Kidney (tissue), 14 donors: Measurements from ENCODE around the gene TULP4. TPM values are rescaled to one million over a fixed set of nuclear protein-coding genes. Genes with fewer than 3 reads are reported as not detected.

Source experiments
- DNase-seq, 5 donors: peaks; one replicate each; pipeline ENCODE4 v3.0.0-alpha.2; 2013 to 2020
- FAIRE-seq: peaks from 2 replicates; lab custom pipeline; 2012; peaks lifted over from hg19 to GRCh38; lab: Jason Lieb, UNC
- H3K27ac ChIP-seq, 2 donors: one replicate each; pipeline ENCODE4 v1.7.0; 2013; ENCODE audit warnings: low read depth in 2 of 2, low read length in 2 of 2, inconsistent platforms in 1 of 2
- H3K27me3 ChIP-seq: one replicate; pipeline ENCODE4 v1.7.1; 2013; ENCODE audit warnings: low read length, inconsistent platforms; ENCODE audit not compliant: control insufficient read depth, insufficient read depth
- H3K36me3 ChIP-seq, 3 donors: one replicate each; pipeline versions ENCODE4 v1.7.0 to v1.7.1; 2013; ENCODE audit warnings: low read length in 3 of 3, control low read depth in 1 of 3, inconsistent platforms in 1 of 3; ENCODE audit not compliant: insufficient read depth in 3 of 3, control insufficient read depth in 2 of 3
- H3K4me1 ChIP-seq, 3 donors: one replicate each; pipeline versions ENCODE4 v1.7.0 to v1.7.1; 2013; ENCODE audit warnings: low read length in 3 of 3, inconsistent platforms in 1 of 3, low read depth in 1 of 3; ENCODE audit not compliant: control insufficient read depth in 2 of 3, insufficient read depth in 2 of 3
- H3K4me3 ChIP-seq, 3 donors: one replicate each; pipeline versions ENCODE4 v1.7.0 to v1.8.1; 2013; ENCODE audit warnings: low read length in 3 of 3, control low read depth in 1 of 3, inconsistent platforms in 1 of 3
- H3K9ac ChIP-seq, 3 donors: one replicate each; pipeline versions ENCODE4 v1.7.0 to v1.7.1; 2013; ENCODE audit warnings: low read length in 3 of 3, control low read depth in 1 of 3, inconsistent platforms in 1 of 3
- H3K9me3 ChIP-seq, 3 donors: one replicate each; pipeline versions ENCODE4 v1.7.0 to v1.7.1; 2013; ENCODE audit warnings: low read length in 3 of 3, control low read depth in 1 of 3, inconsistent platforms in 1 of 3; ENCODE audit not compliant: control insufficient read depth in 2 of 3, insufficient read depth in 1 of 3
- intact Hi-C: fragments of 100-400 bp; cut with DNase I; formaldehyde crosslinking; loops from one replicate; pipeline ENCODE4 v1.11.1; 2022
- polyA plus RNA-seq: library from polyadenylated mRNA; stranded (reverse); fragments of 350-450 nt; fragmentation: Illumina TruSeq; extraction: RNeasy Lipid Tissue Mini Kit (QIAGEN cat#74804); gene quantifications from one replicate; pipeline ENCODE4 v1.2.3, GENCODE V29; 2014; ENCODE audit warnings: low read depth, low replicate concordance; ENCODE audit not compliant: insufficient read depth
- total RNA-seq: library from RNA; stranded (reverse); fragmentation: NEBNext Ultra II Directional; extraction: Animal tissue kit (Norgen Biotek cat#: 25700); gene quantifications from one replicate; pipeline ENCODE4 v1.2.1, GENCODE V29; 2021
- TF ChIP-seq, protein P1 (sequence below): IDR thresholded peaks from 3 replicates; pipeline ENCODE4 v1.5.1; 2012; ENCODE audit warnings: mild to moderate bottlenecking, moderate library complexity, borderline replicate concordance; ENCODE audit not compliant: insufficient read depth; ENCODE audit errors: extremely low read depth
- donor health status: control.
- donor health status: control.
- donor health status: control.
- donor health status: control.
- donor health status: control.
- donor health status: DM: yes; HTN: yes; CAD: no.
- donor health status: Normal renal cell carcinoma (clear cell type).

The TULP4 gene
- total and polyA plus RNA-seq, 2 donors from 2014 or later: 3.3 to 114 TPM

DNA sequence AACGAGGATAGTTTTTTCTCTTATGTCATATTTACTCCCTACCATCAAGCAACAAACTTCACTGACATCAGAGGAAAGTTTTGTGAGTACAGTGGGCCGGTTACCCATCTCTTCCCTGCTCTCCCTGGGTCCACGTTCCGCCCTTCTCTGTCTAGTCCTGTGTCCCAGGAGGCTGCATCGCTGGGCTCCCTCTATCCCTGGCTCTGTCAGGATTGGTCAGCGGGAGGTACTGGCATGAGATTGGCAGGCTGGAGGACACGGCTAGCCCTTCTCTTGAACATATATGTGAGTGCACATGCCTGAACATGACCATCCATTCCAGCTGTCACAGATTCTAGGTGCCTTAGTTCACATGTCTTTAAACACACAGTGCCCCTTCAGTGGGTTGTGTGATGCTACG lies 217.4 kb downstream of the TULP4 start:
- Histone ChIP-seq H3K9ac (no peak overlapping the region), H3K27me3 (no peaks in the 10 kb centered on the region), H3K4me1 (no peaks in the 10 kb centered on the region), H3K36me3 (no peaks in the 10 kb centered on the region), H3K9me3 (peaks cover 0 to 3% (median 0%) of the 10 kb centered on the region in 3 donors), H3K4me3 (no peak overlapping the region), H3K27ac (no peak overlapping the region)
- TF ChIP-seq, protein P1, sequence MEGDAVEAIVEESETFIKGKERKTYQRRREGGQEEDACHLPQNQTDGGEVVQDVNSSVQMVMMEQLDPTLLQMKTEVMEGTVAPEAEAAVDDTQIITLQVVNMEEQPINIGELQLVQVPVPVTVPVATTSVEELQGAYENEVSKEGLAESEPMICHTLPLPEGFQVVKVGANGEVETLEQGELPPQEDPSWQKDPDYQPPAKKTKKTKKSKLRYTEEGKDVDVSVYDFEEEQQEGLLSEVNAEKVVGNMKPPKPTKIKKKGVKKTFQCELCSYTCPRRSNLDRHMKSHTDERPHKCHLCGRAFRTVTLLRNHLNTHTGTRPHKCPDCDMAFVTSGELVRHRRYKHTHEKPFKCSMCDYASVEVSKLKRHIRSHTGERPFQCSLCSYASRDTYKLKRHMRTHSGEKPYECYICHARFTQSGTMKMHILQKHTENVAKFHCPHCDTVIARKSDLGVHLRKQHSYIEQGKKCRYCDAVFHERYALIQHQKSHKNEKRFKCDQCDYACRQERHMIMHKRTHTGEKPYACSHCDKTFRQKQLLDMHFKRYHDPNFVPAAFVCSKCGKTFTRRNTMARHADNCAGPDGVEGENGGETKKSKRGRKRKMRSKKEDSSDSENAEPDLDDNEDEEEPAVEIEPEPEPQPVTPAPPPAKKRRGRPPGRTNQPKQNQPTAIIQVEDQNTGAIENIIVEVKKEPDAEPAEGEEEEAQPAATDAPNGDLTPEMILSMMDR: no peak
- FAIRE-seq: no peak
- intact Hi-C loops: no loop called here
- no peak for DNase-seq

DNA sequence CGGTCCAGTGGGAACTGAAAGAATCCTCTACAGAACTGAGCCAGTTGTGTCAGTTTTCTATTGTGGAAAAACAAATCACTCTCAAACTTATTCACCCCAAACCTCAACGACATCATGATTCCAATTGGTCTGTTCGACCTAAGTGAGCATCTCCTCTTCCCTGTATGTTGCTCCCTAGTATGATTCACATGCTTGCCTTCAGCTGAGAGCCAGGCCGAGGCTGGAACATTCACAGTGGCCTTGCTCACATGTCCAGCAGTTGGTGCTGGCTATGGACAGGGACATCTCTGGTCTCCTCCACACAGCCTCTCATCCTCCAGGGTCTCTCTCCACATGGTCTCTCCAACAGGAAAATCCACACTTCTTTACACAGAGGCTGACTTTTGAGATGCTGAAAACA lies 219.3 kb downstream of the TULP4 start:
- Histone ChIP-seq H3K4me3 (no peak overlapping the region), H3K27me3 (no peaks in the 10 kb centered on the region), H3K4me1 (no peaks in the 10 kb centered on the region), H3K9ac (no peak overlapping the region), H3K36me3 (no peaks in the 10 kb centered on the region), H3K27ac (no peak overlapping the region), H3K9me3 (peaks cover 0 to 3% (median 0%) of the 10 kb centered on the region in 3 donors)
- DNase-seq (no peak), FAIRE-seq (no peak)
- TF ChIP-seq, protein P1: no peak
- intact Hi-C loops: no loop called here

GRCh38 chr6:158531970-158532369 lies 219.7 kb downstream of the TULP4 start:
- FAIRE-seq (no peak), DNase-seq (no peak)
- H3K9ac ChIP-seq: no peak overlapping the region
- TF ChIP-seq, protein P1: no peak
- peaks cover 0 to 3% (median 0%) of the 10 kb centered on the region in 3 donors for H3K9me3 ChIP-seq
- H3K4me3 ChIP-seq: no peak overlapping the region
- no peaks in the 10 kb centered on the region for H3K27me3 ChIP-seq
- no peaks in the 10 kb centered on the region for H3K4me1 ChIP-seq
- no peak overlapping the region for H3K27ac ChIP-seq
- no peaks in the 10 kb centered on the region for H3K36me3 ChIP-seq
- intact Hi-C loops: no loop called here
